HG02588 (cell line): ENCODE measurements around the gene CYP2R1.

Experiments
- ATAC-seq: cut with Tn5 transposase; IDR thresholded peaks from one replicate; pipeline ENCODE4 v1.9.1; 2021; ENCODE audit warnings: mild to moderate bottlenecking, moderate library complexity; ENCODE audit not compliant: unreplicated experiment

The CYP2R1 gene, protein sequence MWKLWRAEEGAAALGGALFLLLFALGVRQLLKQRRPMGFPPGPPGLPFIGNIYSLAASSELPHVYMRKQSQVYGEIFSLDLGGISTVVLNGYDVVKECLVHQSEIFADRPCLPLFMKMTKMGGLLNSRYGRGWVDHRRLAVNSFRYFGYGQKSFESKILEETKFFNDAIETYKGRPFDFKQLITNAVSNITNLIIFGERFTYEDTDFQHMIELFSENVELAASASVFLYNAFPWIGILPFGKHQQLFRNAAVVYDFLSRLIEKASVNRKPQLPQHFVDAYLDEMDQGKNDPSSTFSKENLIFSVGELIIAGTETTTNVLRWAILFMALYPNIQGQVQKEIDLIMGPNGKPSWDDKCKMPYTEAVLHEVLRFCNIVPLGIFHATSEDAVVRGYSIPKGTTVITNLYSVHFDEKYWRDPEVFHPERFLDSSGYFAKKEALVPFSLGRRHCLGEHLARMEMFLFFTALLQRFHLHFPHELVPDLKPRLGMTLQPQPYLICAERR

DNA sequence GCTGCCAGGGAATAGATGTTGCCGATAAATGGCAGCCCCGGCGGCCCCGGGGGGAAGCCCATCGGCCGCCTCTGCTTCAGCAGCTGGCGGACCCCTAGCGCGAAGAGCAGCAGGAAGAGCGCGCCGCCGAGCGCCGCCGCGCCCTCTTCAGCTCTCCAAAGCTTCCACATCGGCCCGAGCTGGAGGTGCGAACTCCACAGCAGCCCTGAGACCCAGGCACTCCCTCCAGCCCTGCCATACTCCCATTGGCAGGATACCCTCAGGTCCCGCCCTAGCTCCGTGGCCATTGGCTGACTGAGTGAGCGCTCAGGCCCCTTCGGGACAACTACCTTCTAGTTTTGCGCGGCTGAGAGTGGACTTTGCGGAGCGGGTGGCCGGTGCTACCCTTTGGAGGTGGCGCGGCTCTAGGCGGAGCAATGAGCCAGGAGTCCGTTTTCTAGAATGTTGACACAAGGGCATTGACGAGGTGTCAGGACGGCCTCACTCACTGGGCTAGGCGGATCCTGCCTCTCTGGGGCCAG, at the start of gene CYP2R1:
Gene CYP2R1, minus strand, starts transcription at position 196 of the 521 bp plus-strand sequence. Its CDS starts 26 bp downstream, at position 170.
- ATAC-seq = peak; percentile 97

DNA sequence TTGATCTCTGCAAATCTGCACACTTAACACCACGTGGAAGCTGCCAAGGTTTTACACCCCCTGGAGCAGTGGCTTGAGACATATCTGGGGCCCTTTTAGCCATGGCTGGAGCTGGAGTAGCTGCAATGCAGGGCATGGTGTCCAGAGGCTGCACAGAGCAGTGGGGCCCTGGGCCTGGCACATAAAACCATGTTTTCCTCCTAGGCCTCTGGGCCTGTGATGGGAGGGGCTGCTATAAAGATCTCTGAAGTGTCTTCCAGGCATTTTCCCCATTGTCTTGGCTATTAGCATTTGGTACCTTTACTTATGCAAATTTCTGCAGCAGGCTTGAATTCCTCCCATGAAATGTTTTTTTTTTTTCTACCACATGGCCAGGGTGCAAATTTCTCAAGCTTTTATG, 46.9 kb upstream of the CYP2R1 start:
- no peak for ATAC-seq

DNA sequence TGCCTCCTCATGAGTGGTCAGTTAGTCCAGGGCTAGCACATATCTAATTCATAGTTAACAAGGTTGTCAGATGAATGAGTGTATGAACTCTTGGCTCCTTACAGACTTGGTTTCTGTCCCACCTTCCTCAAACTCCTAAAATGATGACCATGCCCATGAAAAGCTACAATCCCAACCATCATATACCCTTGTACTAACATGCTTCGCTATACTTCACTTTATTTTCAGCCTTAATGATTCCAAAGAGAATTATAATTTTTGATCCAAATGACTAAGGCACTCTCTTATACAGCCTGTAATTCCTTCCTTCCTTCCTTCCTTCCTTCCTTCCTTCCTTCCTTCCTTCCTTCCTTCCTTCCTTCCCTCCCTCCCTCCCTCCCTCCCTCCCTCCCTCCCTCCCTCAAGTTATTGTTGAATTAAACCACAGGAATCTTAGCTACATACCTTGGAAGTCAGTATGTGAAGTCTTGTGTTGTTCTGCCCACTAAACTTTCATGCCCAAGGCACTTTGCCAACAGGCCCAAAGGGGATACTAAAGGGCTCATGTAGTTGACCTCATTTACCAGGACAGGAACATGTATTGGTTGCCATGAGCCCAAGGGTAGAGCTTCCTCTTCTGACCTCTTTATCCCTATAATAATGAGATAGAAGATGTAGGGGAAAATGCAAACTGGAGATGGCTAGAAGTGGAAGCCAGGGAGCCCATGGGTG, 42.8 kb upstream of the CYP2R1 start:
- no peak for ATAC-seq

DNA sequence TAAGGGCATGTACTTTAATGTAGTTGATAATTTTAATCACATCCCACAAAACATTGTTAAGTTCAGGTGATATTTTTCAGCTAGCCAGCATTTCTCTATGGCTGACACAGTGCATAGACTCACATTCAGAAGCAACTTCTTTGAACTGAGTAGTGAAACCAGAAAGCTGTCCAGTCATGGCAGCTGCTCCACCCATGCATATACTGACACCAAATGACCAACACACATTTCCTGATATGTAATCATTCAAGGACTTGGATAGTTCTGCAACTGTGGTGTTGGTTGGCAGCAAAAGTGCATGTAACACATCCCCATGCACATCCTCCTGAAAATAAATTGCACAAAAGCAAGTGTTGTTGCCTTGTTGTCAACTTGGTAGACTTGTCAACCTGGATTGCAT, 40.4 kb upstream of the CYP2R1 start:
- ATAC-seq = no peak

DNA sequence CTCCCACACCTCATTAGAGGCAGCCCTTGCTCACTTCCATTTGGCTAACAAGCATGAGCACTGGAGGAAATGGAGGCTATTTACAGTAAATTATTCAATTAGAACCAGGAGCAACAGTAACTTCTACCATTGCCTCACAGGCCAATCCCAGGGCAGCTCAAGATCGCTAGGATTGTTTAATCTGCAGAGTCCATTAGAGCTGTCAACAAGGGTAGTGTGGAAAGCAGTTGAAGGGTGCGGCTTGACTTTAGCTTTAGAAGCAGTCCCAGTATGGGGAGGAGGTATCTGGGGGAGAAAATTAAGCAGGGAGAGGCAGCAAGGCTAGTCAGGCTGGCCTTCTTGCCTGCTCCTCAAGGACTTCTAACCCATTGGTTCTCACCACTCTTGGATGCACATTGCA, 38.3 kb upstream of the CYP2R1 start:
- no peak for ATAC-seq

DNA sequence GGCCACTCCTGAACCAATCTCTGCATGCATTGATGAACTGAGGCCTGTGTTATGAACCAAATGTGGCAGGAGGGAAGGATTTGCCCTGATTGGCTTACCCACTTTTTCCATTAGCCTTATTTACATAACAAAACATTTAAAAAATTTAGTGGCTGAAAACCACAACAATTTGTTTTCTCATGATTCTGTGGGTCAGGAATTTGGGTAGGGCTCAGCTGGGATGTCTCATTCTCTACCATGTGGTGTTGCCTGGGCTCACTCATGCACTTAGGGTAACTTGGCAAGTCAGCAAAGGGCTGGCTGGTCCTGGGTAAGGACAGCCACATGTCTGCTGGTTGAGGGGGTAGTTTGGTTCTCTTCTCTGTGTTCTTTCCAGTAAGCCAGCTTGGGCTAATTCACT, 35.1 kb upstream of the CYP2R1 start:
- no peak for ATAC-seq

DNA sequence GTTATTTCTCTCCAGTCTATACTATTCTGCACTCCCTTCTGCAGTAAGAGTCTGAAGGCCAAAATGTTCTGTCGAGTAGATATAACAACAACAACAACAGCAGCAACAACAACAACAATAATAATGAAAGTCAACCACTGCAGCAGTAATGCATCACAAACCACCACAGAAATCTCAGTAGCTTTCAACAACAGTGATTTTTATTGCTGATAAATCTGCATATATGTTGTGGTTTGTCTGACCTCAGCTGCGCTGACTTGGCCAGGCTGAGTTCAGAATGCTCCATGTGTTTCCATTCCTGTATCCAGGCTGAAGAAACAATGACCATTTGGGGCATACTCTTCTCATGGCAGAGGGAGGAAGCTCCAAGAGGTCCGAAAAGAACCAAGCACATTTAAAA, 32.3 kb upstream of the CYP2R1 start:
- ATAC-seq = no peak

DNA sequence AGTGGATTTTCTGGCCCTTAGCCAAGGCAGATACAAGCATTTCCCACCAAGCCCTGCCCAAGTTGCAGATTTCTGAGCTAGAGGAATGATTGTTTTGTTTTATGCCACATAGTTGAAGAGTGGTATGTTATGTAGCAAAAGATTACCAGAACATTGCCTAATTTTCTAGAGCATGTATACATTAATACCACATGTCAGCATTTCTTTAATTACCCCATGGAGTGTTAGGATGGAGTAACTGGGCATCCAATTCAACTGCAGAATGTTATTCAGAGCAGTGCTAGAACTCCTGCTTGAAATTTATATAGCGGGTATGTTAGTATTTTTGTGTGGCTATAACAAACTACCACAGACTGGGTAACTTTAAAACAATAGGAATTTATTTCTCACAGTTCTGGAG, 24.4 kb upstream of the CYP2R1 start:
- no peak for ATAC-seq

DNA sequence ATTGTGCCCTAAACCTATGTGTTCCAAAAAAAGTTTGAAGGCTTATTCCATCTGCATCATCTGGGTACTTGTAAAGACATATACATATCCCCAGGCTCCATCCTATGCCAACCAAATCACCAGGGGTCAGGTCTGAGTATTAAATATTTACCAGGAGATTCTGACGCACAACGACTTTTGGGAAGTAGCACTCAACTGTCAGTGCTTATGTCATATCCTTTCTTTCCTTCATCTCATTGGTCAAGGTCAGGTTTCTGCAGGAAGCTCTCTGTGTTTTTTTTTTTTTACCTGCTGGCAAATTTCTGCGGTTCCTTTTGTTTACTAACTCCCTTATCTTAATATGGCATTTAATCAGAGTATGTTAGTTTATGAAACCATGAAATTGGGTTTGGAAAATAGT, 22.5 kb upstream of the CYP2R1 start:
- no peak for ATAC-seq

DNA sequence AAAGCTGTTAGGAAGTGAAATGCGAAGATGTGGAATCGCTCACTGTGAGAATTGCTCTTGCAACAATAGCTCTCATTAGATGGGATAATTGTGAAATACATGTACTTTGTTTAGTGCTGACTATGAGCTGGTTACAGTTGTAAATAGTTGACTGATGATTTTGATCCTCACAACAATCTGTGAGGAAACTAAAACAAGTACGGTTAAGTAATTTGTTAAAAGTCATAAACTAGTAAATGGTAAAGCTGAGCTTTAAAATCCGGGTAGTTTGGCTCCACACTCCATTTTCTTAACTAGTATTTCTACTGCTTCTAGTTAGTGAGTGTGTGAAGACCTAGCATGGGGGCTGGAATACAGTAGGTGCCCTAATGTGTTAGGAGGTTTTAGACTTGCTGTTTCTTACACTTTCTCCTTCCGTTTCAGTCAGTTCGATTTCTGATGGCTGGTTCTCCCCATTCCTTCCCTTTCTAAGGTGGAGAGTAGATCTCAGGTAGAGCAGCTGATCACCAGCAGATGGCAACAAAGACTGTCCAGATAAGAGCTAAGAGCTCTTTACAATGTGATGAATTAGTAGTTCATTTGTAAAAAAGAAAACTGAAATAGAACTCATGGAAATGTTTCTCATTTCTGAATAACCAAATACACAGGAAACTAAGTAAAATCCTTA, 16.3 kb upstream of the CYP2R1 start:
- ATAC-seq = no peak

DNA sequence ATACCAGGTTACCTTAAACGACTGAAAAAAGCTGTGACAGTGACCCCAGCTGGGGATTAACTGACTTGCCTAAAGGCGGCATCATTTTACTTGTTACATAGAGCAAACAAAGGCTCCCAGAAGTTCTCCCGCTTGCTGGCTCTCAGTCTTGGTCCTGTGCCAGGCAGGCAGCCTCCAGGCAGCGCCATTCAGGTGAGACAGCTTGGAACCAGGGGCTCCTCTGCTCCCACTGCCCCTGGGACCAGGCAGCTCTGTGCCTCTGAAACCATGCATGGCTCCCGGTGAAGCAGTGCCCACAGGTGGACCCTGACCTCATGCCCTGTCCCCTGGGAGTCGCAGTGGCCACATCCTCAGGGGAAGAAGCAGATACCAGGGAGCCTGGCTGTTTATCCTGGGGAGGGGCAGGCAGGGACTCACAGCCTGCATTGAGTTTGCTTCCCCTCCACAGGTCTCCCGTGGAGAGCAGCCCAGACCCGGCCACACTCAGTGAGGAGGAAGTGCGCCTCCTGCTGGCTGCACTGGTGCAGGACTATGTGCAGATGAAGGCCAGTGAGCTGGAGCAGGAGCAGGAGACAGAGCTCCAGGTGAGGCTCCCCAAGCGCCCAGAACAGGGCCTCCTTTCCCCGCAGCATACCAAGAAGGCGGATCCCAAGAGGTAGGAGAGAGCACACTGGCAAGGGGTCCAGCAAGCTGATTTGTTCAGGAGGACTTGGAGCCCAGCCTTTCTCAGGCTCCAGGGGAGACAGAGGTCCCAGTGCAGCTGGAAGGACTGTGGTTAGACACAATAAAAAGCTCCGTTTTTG, 15.6 kb upstream of the CYP2R1 start:
- ATAC-seq = peak; percentile 44

DNA sequence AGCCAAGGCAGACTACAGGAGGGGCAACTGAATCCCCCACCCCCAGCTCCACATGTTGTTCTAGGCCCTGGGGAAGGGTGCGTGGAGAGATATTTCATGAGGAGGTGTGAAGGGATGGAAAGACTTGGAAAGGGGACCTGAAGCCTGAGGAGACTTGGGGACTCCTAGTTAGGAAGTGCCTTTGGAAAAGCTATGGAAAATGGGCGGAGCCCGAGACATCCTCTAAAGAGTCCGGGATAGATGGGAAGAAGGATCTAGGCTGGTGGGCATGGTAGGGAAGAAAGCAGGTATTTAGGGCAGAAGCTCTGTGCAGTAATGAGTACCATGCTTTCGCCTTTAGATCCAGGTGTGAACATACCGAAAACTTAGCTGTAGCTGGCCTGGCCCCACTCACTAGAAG, 15.0 kb upstream of the CYP2R1 start:
- ATAC-seq = no peak

DNA sequence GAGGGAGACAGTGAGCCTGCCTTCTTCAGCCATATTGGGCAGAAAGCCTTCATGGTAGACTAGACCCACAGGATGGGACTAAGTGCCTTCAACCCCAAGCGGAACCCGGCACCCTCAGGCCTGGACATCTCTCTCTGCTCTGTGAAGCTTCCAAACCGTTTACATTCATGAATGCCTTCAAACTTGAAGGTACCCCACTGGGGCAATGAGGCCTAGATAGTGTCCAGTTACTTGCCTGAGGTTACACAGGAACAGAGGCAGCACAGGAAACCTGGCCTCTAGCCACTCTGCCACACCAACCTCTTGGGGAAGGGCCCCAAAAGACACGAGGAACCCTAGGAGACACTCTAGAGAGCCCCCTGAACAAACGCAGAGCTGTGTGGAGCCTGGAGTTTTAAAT, 14.5 kb upstream of the CYP2R1 start:
- no peak for ATAC-seq

DNA sequence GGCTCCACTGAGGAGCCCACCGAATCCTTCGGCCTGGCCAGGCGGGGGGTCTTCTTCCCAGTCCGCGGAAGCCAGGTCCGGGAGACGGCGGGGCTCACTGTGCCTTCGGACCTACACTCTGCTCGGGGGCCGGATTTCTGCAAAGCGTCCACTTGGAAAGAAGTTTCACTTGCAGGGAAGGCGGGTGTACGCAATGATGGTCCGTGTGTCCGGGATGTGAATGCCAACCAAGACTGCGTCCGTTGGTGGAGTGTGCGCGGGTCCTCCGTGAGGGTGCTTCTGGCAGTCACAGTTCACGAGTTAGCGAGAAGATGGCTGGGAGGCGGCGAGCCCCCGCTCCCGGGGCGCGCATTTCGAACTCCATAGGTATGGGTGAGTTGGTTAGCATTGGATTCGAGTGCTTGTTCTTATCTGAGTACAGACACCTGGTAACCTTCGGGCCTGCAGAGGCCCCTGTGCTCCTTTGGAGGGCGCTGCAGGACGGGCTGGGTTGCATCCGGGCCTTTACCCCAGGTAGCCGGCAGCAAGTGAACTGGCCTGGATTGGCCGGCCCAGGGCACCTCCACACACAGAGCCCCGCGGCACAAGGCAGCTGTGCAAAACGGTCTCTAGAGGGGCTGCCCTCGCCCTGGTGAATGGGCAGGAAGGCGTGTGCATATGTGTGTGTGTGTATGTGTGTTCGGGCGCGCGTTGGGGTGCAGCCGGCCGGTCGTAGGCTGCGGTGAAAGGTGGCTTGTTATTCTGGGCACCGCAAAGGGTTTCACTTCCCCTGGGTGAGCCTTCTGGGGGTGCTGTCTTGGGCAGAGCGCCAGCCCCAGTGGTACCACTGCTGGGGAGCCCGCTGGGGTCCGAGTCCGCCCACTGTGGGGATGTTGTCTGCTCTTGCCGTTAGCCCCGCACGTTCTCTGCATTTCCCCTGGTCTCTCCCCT, 13.3 kb upstream of the CYP2R1 start:
- ATAC-seq = peak; percentile 59

DNA sequence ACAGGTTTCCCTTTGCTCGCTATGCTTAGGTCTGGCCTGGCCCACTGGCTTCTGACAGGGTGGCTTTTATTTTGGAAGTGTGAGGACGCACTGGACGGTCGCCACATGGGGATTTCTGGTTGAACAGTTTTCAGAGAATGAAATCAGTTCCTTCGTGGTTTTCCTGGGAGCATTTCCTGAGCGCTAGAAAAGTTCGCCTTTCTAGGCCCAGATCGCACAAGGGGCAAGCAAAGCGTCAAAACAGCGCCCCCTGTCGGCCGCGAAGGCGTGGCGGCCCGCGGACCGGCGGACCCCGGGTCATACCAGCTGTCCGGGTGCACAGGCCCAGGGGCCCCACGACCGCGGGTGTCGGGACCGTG, 12.7 kb upstream of the CYP2R1 start:
- peak; percentile 50 for ATAC-seq

DNA sequence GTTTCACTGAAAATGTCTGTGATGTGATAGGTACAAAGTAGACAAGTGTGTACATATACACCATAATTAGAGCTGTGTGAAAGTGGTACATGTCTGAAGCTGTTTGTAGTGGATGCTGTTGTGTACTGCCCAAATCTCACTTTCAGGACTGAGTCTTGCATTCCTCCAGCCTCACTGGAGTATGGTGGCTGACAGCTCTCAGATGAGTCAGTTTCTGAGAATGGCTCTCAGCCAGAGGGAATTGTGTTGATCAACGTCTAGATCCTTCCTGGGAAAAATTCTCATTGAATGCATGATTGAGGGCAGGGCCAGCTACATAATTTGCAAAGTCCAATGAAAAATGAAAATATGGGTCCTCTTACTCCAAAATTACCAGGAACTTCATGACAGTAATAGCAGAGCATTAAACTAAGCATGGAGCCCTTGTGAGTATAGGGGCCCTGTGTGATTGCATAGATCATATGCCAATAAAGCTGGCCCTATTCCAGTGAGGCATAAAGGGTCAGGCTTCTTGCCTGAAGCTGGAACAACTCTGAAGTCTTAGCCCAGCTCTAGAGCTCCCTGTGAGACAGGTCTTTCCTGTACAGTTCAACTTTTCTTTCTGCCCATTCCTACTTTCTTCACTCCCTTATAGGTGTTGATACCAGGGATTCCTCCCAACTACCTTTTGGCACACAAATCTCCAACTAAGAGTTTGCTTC, 10.8 kb upstream of the CYP2R1 start:
- no peak for ATAC-seq

DNA sequence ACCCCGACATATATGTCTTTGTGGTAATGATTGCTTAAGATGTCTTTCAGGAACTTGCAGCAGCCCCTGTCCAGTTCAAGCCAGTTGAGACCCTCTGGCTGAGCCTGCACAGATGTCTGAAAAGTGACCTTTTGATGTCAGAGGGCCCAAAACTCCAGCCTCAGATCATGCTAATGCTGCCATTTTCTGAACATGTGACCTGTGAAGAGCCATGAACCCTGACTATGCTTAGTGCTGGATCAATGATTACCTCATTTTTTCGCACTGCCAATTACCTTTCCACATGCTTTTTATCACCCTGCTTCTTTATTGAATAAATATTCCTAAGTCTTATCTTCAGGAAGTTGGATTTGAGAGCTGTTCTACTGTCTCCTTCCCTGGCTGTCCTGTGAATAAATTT, 6.9 kb upstream of the CYP2R1 start:
- no peak for ATAC-seq

DNA sequence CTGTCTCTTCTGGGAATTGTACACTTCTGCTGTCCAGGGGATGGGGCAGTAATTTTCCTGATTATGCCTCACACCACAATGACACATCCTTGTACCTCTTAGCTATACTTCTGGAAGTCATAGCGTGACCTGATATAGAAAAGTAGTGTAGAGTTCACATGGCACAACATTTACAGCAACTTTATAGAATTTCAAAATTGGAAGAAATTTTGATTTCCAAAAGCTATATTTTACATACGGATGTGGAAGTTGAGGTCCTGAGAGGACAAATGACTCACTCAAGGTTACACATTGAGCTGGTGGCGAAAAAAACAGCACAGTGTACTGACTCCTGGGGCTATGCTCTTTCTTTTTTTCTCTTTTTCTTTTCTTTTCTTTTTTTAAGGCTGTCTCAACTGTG, 6.3 kb upstream of the CYP2R1 start:
- no peak for ATAC-seq
